Measurements from ENCODE around the gene KCNK3.

The KCNK3 gene

GRCh38 chr2:26735883-26736588 lies 43.5 kb downstream of the KCNK3 start:
- H3K4me3 ChIP-seq (replicated peaks; ENCODE audit: low read depth, low read length) = no peak overlapping the region
- TF ChIP-seq, protein P1, sequence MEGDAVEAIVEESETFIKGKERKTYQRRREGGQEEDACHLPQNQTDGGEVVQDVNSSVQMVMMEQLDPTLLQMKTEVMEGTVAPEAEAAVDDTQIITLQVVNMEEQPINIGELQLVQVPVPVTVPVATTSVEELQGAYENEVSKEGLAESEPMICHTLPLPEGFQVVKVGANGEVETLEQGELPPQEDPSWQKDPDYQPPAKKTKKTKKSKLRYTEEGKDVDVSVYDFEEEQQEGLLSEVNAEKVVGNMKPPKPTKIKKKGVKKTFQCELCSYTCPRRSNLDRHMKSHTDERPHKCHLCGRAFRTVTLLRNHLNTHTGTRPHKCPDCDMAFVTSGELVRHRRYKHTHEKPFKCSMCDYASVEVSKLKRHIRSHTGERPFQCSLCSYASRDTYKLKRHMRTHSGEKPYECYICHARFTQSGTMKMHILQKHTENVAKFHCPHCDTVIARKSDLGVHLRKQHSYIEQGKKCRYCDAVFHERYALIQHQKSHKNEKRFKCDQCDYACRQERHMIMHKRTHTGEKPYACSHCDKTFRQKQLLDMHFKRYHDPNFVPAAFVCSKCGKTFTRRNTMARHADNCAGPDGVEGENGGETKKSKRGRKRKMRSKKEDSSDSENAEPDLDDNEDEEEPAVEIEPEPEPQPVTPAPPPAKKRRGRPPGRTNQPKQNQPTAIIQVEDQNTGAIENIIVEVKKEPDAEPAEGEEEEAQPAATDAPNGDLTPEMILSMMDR (IDR thresholded peaks at IDR 0.05; ENCODE audit: low read length, missing control alignments) = no peak
- no peak for DNase-seq (ENCODE audit: low read depth)

DNA sequence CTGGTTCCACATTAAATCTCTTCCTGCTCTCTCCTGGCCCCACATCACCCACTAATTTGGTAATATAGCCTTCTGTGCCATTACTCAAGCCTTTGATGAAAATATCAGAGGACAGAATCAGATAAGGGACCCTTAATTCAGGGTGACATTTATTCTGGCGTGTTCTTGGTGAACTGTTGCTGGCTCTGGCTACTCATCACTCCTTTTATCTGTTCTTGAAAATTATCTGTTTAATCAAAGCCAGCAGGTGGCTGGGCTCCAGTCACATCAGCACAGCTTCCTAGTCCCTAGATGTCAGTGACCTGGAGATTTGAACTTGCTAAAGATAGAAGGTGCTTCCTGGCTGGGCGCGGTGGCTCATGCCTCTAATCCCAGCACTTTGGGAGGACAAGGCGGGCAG lies 44.7 kb downstream of the KCNK3 start:
- no peak for DNase-seq (ENCODE audit: low read depth)
- TF ChIP-seq, protein P1 (IDR thresholded peaks at IDR 0.05; ENCODE audit: low read length, missing control alignments) = no peak
- H3K4me3 ChIP-seq (replicated peaks; ENCODE audit: low read depth, low read length) = no peak overlapping the region

GRCh38 chr2:26738481-26738880 lies 46.0 kb downstream of the KCNK3 start:
- DNase-seq (ENCODE audit: low read depth) = no peak
- TF ChIP-seq, protein P1 (IDR thresholded peaks at IDR 0.05; ENCODE audit: low read length, missing control alignments) = no peak
- H3K4me3 ChIP-seq (replicated peaks; ENCODE audit: low read depth, low read length) = no peak overlapping the region

DNA sequence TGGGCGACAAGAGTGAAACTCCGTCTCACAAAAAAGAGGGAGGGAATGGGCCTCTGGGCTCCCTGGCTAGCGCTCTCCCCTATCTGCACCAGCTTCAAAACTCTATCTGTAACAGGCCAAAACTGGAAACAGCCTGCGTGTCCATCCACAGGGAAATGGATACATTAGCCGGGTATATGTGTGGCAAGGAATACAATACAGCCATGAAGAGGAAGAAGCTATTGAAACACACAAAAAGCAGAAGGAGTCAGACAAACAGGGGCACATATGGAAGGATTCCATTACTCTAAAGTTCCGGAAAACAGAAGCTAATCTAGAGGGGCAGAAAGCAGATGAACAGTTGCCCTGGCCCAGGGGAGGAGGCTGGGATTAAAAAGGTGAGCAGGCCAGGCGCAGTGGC lies 47.0 kb downstream of the KCNK3 start:
- TF ChIP-seq, protein P1 (IDR thresholded peaks at IDR 0.05; ENCODE audit: low read length, missing control alignments) = no peak
- DNase-seq (ENCODE audit: low read depth) = no peak
- no peak overlapping the region for H3K4me3 ChIP-seq (replicated peaks; ENCODE audit: low read depth, low read length)

GRCh38 chr2:26740346-26740745 lies 47.8 kb downstream of the KCNK3 start:
- TF ChIP-seq, protein P1 (IDR thresholded peaks at IDR 0.05; ENCODE audit: low read length, missing control alignments) = no peak

DNA sequence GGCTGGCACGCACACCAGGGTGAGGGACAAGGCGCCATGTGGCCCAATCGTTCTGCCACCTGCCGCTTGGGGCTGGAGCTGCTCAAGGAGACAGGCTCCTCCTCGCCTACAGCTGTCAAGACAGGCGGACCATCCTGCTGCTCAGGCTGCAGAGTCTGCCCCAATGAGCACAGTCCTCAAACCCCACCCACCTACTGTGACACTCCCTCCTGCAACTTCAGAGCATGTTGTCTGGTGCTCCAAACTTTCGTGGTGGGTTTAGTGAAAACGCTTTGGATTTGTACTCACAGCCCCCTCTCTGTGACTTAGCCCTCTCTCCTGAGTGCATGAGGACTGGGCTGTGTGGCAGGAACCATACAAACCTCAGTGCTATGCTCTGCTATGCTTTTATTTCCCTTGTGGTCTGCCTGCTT lies 48.4 kb downstream of the KCNK3 start:
- DNase-seq (ENCODE audit: low read depth) = no peak
- TF ChIP-seq, protein P1 (IDR thresholded peaks at IDR 0.05; ENCODE audit: low read length, missing control alignments) = no peak
- no peak overlapping the region for H3K4me3 ChIP-seq (replicated peaks; ENCODE audit: low read depth, low read length)

More at GRCh38 chr2:26740346-26740745, 47.8 kb downstream of the KCNK3 start:
- no peak overlapping the region for H3K4me3 ChIP-seq (replicated peaks; ENCODE audit: low read depth, low read length)
- DNase-seq (ENCODE audit: low read depth) = no peak
